GM21526 (cell line): Measurements from ENCODE around the gene EIF1B.
"Not testable (repeated sequence)": the region's sequence is repeated elsewhere in the genome, so short reads cannot be mapped to it uniquely, and the experiment has no call there.

Source experiments
- ATAC-seq: cut with Tn5 transposase; IDR thresholded peaks from one replicate; pipeline ENCODE4 v1.9.1; 2021; ENCODE audit warnings: moderate library complexity; ENCODE audit not compliant: unreplicated experiment, low FRiP score

Gene EIF1B

DNA sequence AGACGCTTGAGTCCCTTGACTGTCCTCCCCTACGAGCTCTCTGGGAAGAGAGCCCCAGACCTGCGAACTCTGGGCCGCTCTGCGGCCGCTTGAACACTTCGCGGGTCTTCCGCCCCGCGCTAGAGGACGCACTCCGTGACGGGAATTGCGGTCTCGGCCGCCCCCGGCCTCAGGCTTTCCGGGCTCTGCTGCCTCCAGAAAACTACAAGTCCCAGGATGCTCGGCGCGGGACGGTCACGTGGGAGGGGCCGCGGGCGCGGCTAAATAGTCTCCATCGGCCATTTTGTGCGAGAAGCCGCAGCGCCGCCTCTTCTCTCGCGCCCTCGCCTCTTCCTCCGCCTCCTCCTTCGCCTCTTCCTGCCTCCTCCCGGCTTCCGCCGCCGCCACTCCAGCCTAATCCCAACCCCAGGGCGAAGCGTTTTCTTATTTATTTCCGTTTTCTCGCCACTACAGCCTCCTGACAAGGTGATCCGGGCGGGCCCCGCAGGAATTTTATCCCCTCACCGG is at the start of gene EIF1B:
EIF1B (plus strand) TSS at position 290 of the 507 bp plus-strand sequence. CDS start 235 bp downstream, outside the sequence.
- ATAC-seq: peak; percentile 94

DNA sequence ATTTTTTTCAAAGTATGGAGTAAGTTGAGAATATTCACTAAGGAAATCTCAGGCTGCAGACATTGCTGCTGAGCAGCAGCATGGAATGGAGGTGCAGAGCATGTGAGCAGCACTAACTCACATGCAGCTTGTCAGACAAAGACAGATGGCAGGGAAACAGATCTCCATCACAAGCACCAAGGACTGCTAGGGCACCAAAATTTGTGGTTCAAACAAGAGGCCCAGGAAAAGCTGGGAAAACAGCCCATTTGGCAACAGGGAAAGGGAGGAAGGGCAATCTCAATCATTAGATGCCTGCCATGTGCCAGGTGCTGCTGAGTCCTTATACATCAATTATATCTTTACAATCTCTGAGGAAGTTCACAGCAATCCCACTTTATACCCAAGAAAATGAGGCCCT is 47.2 kb upstream of the EIF1B start:
- ATAC-seq: no peak

- no peak for ATAC-seq
Measured at GRCh38 chr3:40264451-40264850, 45.1 kb upstream of the EIF1B start.

GRCh38 chr3:40265181-40265580 is 44.3 kb upstream of the EIF1B start:
- no peak for ATAC-seq

- ATAC-seq: no peak
Measured at GRCh38 chr3:40267937-40268724, 41.4 kb upstream of the EIF1B start.

DNA sequence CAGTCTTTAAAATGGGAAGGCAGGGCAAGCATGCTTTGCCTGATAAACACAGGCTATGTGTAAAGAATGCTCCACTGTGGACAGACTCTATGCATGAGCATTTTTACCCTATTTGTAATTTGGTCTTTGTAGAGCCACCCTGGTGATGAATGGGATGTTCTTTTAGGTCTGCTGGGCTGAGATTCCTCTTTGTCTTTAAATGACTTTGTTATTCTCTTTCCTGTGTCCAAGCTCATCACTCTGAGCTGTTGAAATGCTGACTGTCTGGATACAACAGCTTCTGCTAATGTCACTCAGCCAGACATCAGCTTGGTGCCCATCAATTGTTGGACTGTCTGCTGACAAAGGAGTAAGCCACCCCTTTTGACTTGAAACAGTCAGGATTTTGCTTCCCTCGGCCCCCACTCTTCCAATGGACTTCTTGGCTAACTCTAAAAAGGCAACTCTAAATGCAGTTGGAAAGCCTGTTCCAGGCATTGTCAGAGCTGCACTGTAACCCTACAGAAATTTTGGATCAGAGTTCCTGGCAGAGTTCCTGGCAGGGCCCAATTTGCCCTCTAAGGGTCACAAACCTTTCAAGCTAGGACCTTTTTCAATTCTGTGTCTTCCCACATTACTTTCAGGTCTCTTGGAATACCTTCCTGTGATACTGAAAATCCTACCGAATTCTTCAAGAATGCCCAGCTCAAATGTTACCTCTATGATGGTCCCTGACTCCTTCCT is 40.5 kb upstream of the EIF1B start:
- ATAC-seq: no peak

DNA sequence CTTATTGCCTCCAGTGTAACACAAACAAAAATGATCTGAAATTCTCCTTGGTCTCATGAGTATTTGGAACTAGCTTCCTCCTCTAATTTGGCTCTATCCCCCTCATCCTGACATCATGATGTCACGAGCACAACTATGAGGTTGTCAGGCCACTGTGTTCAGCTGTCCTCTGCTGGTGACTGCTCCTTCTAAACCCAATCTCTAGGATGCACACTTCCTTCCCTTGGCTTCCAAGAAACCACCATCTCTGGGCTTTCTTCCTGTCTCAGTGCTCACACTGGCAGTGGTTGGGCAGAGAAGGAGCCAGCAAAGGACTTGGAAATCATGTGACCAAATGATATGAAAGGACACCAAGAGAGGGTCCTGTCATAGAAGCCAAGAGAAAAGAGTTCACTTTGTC is 30.7 kb upstream of the EIF1B start:
- no peak for ATAC-seq

DNA sequence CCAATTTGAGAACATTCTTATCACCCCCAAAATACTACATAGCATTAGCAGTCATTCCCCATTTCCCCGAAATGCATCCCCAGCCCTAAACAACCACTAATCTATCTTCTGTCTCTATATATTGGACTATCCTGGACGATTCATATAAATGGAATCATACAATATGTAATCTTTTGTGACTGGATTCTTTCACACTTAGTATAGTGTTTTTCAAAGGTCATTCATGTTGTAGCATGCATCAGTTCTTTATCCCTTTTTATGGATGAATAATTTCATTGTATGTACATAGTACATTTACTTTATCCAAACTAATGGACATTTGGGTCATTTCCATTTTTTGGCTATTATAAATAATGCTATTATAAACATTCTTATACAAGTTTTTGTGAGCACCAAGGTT is 27.5 kb upstream of the EIF1B start:
- ATAC-seq: no peak

DNA sequence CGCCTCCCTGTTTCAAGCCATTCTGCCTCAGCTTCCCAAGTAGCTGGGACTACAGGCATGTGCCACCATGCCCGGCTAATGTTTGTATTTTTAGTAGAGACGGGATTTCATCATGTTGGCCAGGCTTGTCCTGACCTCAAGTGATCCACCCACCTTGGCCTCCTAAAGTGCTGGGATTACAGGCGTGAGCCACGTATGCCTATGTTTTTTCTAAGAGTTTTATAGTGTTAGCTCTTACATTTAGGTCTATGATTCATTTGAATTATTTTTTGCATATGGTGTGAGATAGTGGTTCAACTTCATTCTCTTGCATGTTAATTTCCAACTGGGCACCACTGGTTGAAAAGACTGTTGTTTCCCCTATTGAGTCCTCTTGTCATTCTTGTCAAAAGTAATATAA is 26.4 kb upstream of the EIF1B start:
- ATAC-seq: not testable (repeated sequence)

- no peak for ATAC-seq
Measured at GRCh38 chr3:40287248-40287647, 22.3 kb upstream of the EIF1B start.

GRCh38 chr3:40290396-40290795 is 19.1 kb upstream of the EIF1B start:
- no peak for ATAC-seq

DNA sequence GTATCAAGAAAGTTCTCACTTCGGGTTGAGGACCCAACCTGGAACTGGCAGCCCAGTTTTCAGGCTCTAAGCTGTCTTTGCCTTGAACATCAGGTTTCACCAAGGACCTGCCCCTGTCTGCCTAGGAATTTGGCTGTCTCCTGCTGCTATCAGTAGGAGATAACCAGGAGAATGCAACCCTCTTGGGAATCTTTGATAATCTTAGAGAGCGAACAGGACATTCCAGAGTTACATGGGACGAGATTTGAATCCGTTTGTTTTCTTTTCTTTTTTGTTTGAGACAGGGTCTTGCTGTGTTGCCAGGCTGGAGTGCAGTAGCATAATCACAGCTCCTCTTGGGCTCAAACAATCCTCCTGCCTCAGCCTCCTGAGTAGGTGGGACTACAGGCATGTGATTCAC is 18.0 kb upstream of the EIF1B start:
- no peak for ATAC-seq

DNA sequence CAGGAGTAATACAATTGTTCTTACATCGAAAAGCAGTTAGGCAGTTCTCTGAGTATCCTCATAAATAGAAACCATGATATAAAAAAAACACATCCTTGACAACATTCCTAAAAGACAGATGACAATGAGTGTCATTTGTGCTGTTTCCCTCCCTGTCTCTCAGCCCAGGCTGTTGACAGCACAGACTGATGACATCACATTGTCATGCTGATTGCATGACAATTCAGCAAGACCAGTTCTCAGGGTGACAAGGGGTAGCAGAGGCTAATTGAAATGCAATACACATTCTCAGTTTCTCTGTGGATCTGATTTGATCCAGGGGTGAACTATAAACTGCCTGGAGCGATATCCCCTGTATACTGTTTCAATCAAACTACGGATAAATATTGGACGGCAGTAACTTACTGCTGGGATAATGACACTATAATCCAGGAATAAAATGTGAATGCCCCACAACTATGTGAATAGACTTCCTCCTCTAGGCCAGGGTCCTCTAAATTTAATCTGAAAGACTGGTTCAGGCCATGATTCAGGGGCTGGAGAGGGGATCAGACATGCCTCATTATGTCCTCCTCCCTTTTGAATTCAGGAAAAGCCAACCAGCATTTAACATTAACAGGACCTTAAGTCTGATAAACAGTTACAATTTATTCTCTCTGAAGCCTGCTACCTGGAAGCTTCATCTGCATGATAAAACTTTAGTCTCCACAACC is 16.7 kb upstream of the EIF1B start:
- no peak for ATAC-seq

GRCh38 chr3:40294434-40294833 is 15.1 kb upstream of the EIF1B start:
- no peak for ATAC-seq

GRCh38 chr3:40298075-40298474 is 11.4 kb upstream of the EIF1B start:
- ATAC-seq: no peak

GRCh38 chr3:40299130-40299720 is 10.3 kb upstream of the EIF1B start:
- ATAC-seq: no peak

DNA sequence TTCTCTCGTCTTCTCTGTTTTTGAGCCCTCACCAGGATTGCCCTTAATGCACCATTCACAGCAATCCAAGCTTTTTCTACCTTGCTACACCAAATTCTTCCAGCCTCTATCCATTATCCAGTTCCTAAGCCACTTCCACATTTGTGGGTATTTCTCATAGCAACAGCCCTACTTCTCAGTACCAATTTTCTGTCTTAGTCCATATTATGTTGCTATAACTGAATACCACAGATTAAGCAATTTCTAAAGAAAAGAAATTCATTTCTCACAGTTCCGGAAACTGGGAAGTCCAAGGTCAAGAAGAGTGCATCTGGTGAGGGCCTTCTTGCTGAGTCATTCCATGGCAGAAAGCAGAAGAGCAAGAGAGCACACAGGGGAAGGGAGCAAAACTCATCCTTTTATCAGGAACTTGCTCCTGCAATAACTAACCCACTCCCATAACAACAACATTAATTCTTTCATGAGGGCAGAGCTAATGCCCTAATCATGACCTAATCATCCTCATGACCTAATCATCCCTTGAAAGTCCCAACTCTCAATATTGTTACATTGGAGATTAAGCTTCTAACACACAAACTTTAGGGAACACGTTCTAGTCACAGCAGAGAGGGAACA is 9.7 kb upstream of the EIF1B start:
- ATAC-seq: no peak

DNA sequence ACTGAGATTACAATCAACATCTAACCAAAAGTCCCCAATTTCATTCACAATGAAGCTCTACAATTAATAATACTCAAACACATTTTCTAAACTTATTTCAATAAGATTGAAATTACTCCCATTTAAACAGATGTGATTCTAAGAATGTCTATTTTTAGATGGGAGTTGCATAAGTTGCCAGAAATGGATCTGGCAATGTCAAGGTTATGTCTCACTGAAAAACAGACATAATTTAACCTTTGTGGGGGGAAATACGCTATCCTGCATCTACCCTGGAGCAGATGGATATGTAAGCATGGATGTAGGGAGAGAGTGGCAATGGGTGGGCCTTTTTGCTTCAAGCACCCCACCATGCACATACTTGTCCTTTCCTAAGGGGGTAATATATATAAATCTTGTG is 6.7 kb upstream of the EIF1B start:
- ATAC-seq: no peak

DNA sequence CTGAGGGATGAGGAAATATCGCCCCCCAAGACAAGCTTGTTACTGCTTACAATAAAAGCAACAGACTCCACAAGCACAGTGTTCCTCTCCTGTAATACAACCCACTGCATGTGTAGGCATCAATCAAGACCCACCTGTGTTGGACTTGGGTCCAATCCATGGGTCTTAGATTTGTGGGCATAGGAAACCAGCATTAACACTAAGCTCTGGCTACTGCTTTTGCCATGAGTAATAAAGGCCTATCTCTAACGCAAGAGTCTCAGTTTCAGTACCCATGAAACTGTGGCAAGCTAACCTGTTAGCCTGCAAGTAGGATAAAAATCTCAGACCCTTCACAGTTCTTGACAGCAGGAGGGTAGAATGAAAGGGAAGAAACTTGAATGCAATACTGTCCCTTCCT is 5.2 kb upstream of the EIF1B start:
- no peak for ATAC-seq

- no peak for ATAC-seq
Measured at GRCh38 chr3:40306336-40306735, 3.2 kb upstream of the EIF1B start.
